ENCODE results near the gene DYNC2H1. TPM values are rescaled to one million over a fixed set of nuclear protein-coding genes. Genes with fewer than 3 reads are reported as not detected.

DYNC2H1 gene
- polyA plus RNA-seq, 2 donors = 4.5 to 6.0 TPM

DNA sequence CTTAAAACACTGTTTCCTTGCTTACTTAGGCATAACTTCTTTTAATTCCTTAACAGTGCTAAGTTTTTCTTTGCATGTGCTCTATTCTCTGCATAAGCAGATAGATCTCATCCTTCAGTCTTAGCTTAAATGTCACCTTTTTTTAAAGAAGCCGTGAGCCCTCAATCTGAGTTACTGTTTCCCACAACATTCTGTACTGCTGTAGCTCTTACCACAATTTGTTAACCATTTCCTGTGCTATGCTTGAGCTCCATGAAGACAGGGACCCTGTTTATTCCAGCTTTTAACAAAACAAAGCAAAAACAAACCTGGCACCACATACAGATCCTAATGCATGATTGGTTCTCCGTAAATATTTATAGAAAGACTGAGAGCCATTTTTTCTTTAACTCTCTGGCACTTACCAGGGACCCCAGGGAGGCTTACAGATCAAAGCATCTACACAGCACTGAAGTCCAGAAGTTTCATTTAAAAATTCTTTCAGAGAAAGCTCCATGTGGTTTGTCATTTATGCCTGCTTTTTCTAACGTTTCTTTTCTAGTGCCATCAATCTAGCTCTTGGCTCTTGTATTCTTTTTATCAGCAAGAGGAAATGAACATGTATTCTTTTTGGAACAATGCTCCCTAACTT lies 74.9 kb downstream of the DYNC2H1 start:
- WGBS, 2 donors = 43 to 44% methylated on average over 3 of the region's 3 CpGs
- Histone ChIP-seq H3K27ac (ENCODE audit: low read depth in 2 of 2, low read length in 1 of 2) (no peak overlapping the region), H3K36me3 (ENCODE audit: control insufficient read depth in 2 of 2, insufficient read depth in 2 of 2, low read length in 1 of 2) (no peaks in the 10 kb centered on the region), H3K27me3 (ENCODE audit: control insufficient read depth in 1 of 2, insufficient read depth in 2 of 2, low read length in 2 of 2) (no peaks in the 10 kb centered on the region), H3K9me3 (ENCODE audit: control insufficient read depth in 2 of 2, insufficient read depth in 1 of 2, low read depth in 1 of 2, low read length in 1 of 2) (no peaks in the 10 kb centered on the region), H3K4me3 (ENCODE audit: low read depth in 1 of 2, low read length in 2 of 2) (no peak overlapping the region), H3K4me1 (ENCODE audit: control insufficient read depth in 2 of 2, insufficient read depth in 2 of 2, low read length in 1 of 2) (no peaks in the 10 kb centered on the region)

DNA sequence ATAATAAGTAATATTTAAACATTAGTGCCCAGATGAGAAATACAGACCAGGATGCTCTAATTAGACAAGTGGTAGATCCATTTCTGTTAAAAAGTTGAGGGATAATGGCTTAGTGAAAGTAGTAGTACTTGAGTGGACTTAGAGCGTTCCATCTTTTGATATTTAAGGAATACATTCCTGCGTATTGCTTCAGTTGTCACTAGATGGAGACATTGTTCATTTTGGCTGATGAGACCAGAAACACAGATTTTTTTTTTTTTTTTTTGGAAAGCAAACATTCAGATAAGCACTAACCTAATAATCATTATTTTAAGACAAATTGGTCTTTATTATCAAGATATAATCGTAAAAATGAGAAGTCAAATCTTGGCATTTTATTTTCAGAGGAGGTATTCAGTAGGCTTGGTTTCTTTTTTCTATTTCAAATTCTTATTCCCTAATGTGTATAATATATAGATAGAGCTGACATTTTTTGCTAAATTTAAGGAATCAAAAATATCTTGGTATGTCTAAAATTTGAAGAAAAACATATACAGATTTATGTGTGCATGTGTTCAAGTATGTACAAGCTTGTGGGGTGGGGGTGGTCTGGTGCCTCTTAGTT lies 92.9 kb downstream of the DYNC2H1 start:
- 67% methylated on average over 3 of the region's 3 CpGs for WGBS, 2 donors
- Histone ChIP-seq H3K36me3 (ENCODE audit: control insufficient read depth in 2 of 2, insufficient read depth in 2 of 2, low read length in 1 of 2) (no peaks in the 10 kb centered on the region), H3K27ac (ENCODE audit: low read depth in 2 of 2, low read length in 1 of 2) (no peak overlapping the region), H3K4me3 (ENCODE audit: low read depth in 1 of 2, low read length in 2 of 2) (no peak overlapping the region), H3K27me3 (ENCODE audit: control insufficient read depth in 1 of 2, insufficient read depth in 2 of 2, low read length in 2 of 2) (no peaks in the 10 kb centered on the region), H3K4me1 (ENCODE audit: control insufficient read depth in 2 of 2, insufficient read depth in 2 of 2, low read length in 1 of 2) (no peaks in the 10 kb centered on the region), H3K9me3 (ENCODE audit: control insufficient read depth in 2 of 2, insufficient read depth in 1 of 2, low read depth in 1 of 2, low read length in 1 of 2) (no peaks in the 10 kb centered on the region)

- H3K4me3 ChIP-seq (ENCODE audit: low read depth in 1 of 2, low read length in 2 of 2) = no peak overlapping the region
- H3K4me1 ChIP-seq (ENCODE audit: control insufficient read depth in 2 of 2, insufficient read depth in 2 of 2, low read length in 1 of 2) = no peaks in the 10 kb centered on the region
- H3K36me3 ChIP-seq (ENCODE audit: control insufficient read depth in 2 of 2, insufficient read depth in 2 of 2, low read length in 1 of 2) = no peaks in the 10 kb centered on the region
- 82 to 87% methylated on average over 1 of the region's 1 CpG for WGBS, 2 donors
- H3K27ac ChIP-seq (ENCODE audit: low read depth in 2 of 2, low read length in 1 of 2) = no peak overlapping the region
- no peaks in the 10 kb centered on the region for H3K27me3 ChIP-seq (ENCODE audit: control insufficient read depth in 1 of 2, insufficient read depth in 2 of 2, low read length in 2 of 2)
- H3K9me3 ChIP-seq (ENCODE audit: control insufficient read depth in 2 of 2, insufficient read depth in 1 of 2, low read depth in 1 of 2, low read length in 1 of 2) = no peaks in the 10 kb centered on the region
Measured at GRCh38 chr11:103210543-103210942, 101.3 kb downstream of the DYNC2H1 start.

DNA sequence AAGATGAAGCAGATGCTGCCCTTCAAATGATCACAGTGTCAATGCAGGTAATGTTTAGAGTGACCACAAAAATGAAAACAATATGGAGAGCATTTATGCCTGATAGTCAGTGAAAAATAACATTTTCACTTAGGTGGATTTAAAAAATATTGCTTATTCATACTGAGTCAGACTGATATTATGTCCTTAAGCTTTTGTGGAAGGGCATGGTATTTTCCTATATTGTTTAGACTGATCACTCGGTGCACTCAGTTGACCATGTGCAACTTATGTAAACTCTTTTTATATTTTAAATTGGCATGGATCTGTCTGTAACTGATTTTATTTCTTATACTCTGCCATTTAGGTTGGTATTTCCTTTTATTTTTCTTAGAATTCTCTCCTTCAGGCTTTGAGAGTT lies 106.6 kb downstream of the DYNC2H1 start:
- H3K27me3 ChIP-seq (ENCODE audit: control insufficient read depth in 1 of 2, insufficient read depth in 2 of 2, low read length in 2 of 2) = no peaks in the 10 kb centered on the region
- no peaks in the 10 kb centered on the region for H3K9me3 ChIP-seq (ENCODE audit: control insufficient read depth in 2 of 2, insufficient read depth in 1 of 2, low read depth in 1 of 2, low read length in 1 of 2)
- no peak overlapping the region for H3K4me3 ChIP-seq (ENCODE audit: low read depth in 1 of 2, low read length in 2 of 2)
- H3K27ac ChIP-seq (ENCODE audit: low read depth in 2 of 2, low read length in 1 of 2) = no peak overlapping the region
- H3K36me3 ChIP-seq (ENCODE audit: control insufficient read depth in 2 of 2, insufficient read depth in 2 of 2, low read length in 1 of 2) = no peaks in the 10 kb centered on the region
- H3K4me1 ChIP-seq (ENCODE audit: control insufficient read depth in 2 of 2, insufficient read depth in 2 of 2, low read length in 1 of 2) = no peaks in the 10 kb centered on the region
- 88 to 94% methylated on average over 1 of the region's 1 CpG for WGBS, 2 donors

- 76 to 84% methylated on average over 1 of the region's 1 CpG for WGBS, 2 donors
- H3K4me1 ChIP-seq (ENCODE audit: control insufficient read depth in 2 of 2, insufficient read depth in 2 of 2, low read length in 1 of 2) = no peaks in the 10 kb centered on the region
- no peaks in the 10 kb centered on the region for H3K9me3 ChIP-seq (ENCODE audit: control insufficient read depth in 2 of 2, insufficient read depth in 1 of 2, low read depth in 1 of 2, low read length in 1 of 2)
Measured at GRCh38 chr11:103220133-103220532, 110.9 kb downstream of the DYNC2H1 start.

GRCh38 chr11:103222806-103223205 lies 113.6 kb downstream of the DYNC2H1 start:
- WGBS, 2 donors = 25 to 38% methylated on average over 3 of the region's 3 CpGs
- H3K27ac ChIP-seq (ENCODE audit: low read depth in 2 of 2, low read length in 1 of 2) = no peak overlapping the region
- no peaks in the 10 kb centered on the region for H3K27me3 ChIP-seq (ENCODE audit: control insufficient read depth in 1 of 2, insufficient read depth in 2 of 2, low read length in 2 of 2)
- H3K4me3 ChIP-seq (ENCODE audit: low read depth in 1 of 2, low read length in 2 of 2) = no peak overlapping the region
- no peaks in the 10 kb centered on the region for H3K4me1 ChIP-seq (ENCODE audit: control insufficient read depth in 2 of 2, insufficient read depth in 2 of 2, low read length in 1 of 2)
- H3K36me3 ChIP-seq (ENCODE audit: control insufficient read depth in 2 of 2, insufficient read depth in 2 of 2, low read length in 1 of 2) = no peaks in the 10 kb centered on the region
- no peaks in the 10 kb centered on the region for H3K9me3 ChIP-seq (ENCODE audit: control insufficient read depth in 2 of 2, insufficient read depth in 1 of 2, low read depth in 1 of 2, low read length in 1 of 2)

More at GRCh38 chr11:103220133-103220532, 110.9 kb downstream of the DYNC2H1 start:
- Histone ChIP-seq H3K27ac (ENCODE audit: low read depth in 2 of 2, low read length in 1 of 2) (no peak overlapping the region), H3K36me3 (ENCODE audit: control insufficient read depth in 2 of 2, insufficient read depth in 2 of 2, low read length in 1 of 2) (no peaks in the 10 kb centered on the region), H3K27me3 (ENCODE audit: control insufficient read depth in 1 of 2, insufficient read depth in 2 of 2, low read length in 2 of 2) (no peaks in the 10 kb centered on the region), H3K4me3 (ENCODE audit: low read depth in 1 of 2, low read length in 2 of 2) (no peak overlapping the region)

GRCh38 chr11:103228807-103229206 lies 119.6 kb downstream of the DYNC2H1 start:
- H3K4me1 ChIP-seq (ENCODE audit: control insufficient read depth in 2 of 2, insufficient read depth in 2 of 2, low read length in 1 of 2) = no peaks in the 10 kb centered on the region
- WGBS, 2 donors = 96 to 100% methylated on average over 2 of the region's 2 CpGs
- no peak overlapping the region for H3K27ac ChIP-seq (ENCODE audit: low read depth in 2 of 2, low read length in 1 of 2)
- no peaks in the 10 kb centered on the region for H3K36me3 ChIP-seq (ENCODE audit: control insufficient read depth in 2 of 2, insufficient read depth in 2 of 2, low read length in 1 of 2)
- H3K9me3 ChIP-seq (ENCODE audit: control insufficient read depth in 2 of 2, insufficient read depth in 1 of 2, low read depth in 1 of 2, low read length in 1 of 2) = no peaks in the 10 kb centered on the region
- H3K4me3 ChIP-seq (ENCODE audit: low read depth in 1 of 2, low read length in 2 of 2) = no peak overlapping the region
- H3K27me3 ChIP-seq (ENCODE audit: control insufficient read depth in 1 of 2, insufficient read depth in 2 of 2, low read length in 2 of 2) = no peaks in the 10 kb centered on the region

- Histone ChIP-seq H3K27ac (ENCODE audit: low read depth in 2 of 2, low read length in 1 of 2) (no peak overlapping the region), H3K36me3 (ENCODE audit: control insufficient read depth in 2 of 2, insufficient read depth in 2 of 2, low read length in 1 of 2) (no peaks in the 10 kb centered on the region), H3K4me3 (ENCODE audit: low read depth in 1 of 2, low read length in 2 of 2) (no peak overlapping the region), H3K9me3 (ENCODE audit: control insufficient read depth in 2 of 2, insufficient read depth in 1 of 2, low read depth in 1 of 2, low read length in 1 of 2) (no peaks in the 10 kb centered on the region), H3K4me1 (ENCODE audit: control insufficient read depth in 2 of 2, insufficient read depth in 2 of 2, low read length in 1 of 2) (no peaks in the 10 kb centered on the region), H3K27me3 (ENCODE audit: control insufficient read depth in 1 of 2, insufficient read depth in 2 of 2, low read length in 2 of 2) (no peaks in the 10 kb centered on the region)
- WGBS, 2 donors = 63 to 65% methylated on average over 2 of the region's 2 CpGs
Measured at GRCh38 chr11:103234974-103235373, 125.7 kb downstream of the DYNC2H1 start.

- no peaks in the 10 kb centered on the region for H3K4me1 ChIP-seq (ENCODE audit: control insufficient read depth in 2 of 2, insufficient read depth in 2 of 2, low read length in 1 of 2)
- peaks cover 0 to 3% of the 10 kb centered on the region in 2 donors for H3K36me3 ChIP-seq (ENCODE audit: control insufficient read depth in 2 of 2, insufficient read depth in 2 of 2, low read length in 1 of 2)
- H3K27ac ChIP-seq (ENCODE audit: low read depth in 2 of 2, low read length in 1 of 2) = no peak overlapping the region
- 81 to 84% methylated on average over 6 of the region's 6 CpGs for WGBS, 2 donors
- H3K27me3 ChIP-seq (ENCODE audit: control insufficient read depth in 1 of 2, insufficient read depth in 2 of 2, low read length in 2 of 2) = no peaks in the 10 kb centered on the region
- H3K4me3 ChIP-seq (ENCODE audit: low read depth in 1 of 2, low read length in 2 of 2) = no peak overlapping the region
- no peaks in the 10 kb centered on the region for H3K9me3 ChIP-seq (ENCODE audit: control insufficient read depth in 2 of 2, insufficient read depth in 1 of 2, low read depth in 1 of 2, low read length in 1 of 2)
Measured at GRCh38 chr11:103241574-103241973, 132.3 kb downstream of the DYNC2H1 start.

DNA sequence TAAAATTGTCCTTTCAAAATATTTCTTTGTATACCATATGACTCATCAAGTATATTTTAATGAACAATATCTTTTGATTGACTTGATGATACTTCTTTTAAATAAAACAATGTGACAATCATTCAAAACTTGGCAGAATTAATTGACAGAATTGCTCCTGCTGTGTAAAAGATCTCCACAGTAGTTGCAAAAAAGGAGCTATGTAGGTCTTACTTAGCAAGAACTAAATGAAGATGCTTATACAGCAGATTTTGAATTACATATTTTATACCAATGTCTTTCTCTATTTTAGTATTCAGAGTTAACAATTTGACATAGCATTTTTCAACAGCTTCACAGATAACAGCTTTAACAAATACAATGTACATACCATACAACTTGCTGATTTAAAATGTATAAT lies 144.9 kb downstream of the DYNC2H1 start:
- Histone ChIP-seq H3K27me3 (ENCODE audit: control insufficient read depth in 1 of 2, insufficient read depth in 2 of 2, low read length in 2 of 2) (no peaks in the 10 kb centered on the region), H3K4me1 (ENCODE audit: control insufficient read depth in 2 of 2, insufficient read depth in 2 of 2, low read length in 1 of 2) (no peaks in the 10 kb centered on the region), H3K4me3 (ENCODE audit: low read depth in 1 of 2, low read length in 2 of 2) (no peak overlapping the region), H3K9me3 (ENCODE audit: control insufficient read depth in 2 of 2, insufficient read depth in 1 of 2, low read depth in 1 of 2, low read length in 1 of 2) (no peaks in the 10 kb centered on the region), H3K27ac (ENCODE audit: low read depth in 2 of 2, low read length in 1 of 2) (no peak overlapping the region), H3K36me3 (ENCODE audit: control insufficient read depth in 2 of 2, insufficient read depth in 2 of 2, low read length in 1 of 2) (no peaks in the 10 kb centered on the region)
